MM.1S (cell line): ENCODE data around the gene LHX4.

Experiments used
- EZH2 ChIP-seq: fragments of 300-600 bp; sonication (generic); optimal IDR thresholded peaks from 2 replicates; pipeline ENCODE3; 2017; ENCODE audit warnings: low read depth, mild to moderate bottlenecking, antibody characterized with exemption, low read length, mixed read lengths
- EZH2phosphoT487 ChIP-seq: fragments of 300-600 bp; sonication (generic); IDR thresholded peaks from 2 replicates; pipeline ENCODE4 v1.6.1; 2018; ENCODE audit warnings: antibody characterized with exemption, low read length
- TF ChIP-seq, protein P1 (sequence below): fragments of 300-600 bp; sonication (generic); IDR thresholded peaks from 2 replicates; pipeline ENCODE4 v1.5.1; 2016; ENCODE audit warnings: antibody characterized with exemption, low read length, mixed read lengths

DNA sequence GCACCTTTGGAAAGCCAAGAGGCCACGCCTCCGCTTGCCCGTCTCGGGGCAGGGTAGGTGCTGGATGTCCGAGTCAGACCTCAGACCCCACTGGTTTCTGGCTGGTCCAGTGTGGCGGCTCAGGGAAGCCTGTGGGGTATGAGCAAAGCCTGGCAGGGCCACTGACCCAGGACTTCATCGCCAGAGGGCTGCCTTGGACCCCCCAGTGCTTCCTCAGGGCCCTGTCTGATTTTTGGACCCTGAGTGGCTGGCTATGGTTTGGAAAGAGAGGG, 20.4 kb downstream of the LHX4 start:
- TF ChIP-seq, protein P1, sequence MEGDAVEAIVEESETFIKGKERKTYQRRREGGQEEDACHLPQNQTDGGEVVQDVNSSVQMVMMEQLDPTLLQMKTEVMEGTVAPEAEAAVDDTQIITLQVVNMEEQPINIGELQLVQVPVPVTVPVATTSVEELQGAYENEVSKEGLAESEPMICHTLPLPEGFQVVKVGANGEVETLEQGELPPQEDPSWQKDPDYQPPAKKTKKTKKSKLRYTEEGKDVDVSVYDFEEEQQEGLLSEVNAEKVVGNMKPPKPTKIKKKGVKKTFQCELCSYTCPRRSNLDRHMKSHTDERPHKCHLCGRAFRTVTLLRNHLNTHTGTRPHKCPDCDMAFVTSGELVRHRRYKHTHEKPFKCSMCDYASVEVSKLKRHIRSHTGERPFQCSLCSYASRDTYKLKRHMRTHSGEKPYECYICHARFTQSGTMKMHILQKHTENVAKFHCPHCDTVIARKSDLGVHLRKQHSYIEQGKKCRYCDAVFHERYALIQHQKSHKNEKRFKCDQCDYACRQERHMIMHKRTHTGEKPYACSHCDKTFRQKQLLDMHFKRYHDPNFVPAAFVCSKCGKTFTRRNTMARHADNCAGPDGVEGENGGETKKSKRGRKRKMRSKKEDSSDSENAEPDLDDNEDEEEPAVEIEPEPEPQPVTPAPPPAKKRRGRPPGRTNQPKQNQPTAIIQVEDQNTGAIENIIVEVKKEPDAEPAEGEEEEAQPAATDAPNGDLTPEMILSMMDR: no peak
- TF ChIP-seq EZH2: no peak
- TF ChIP-seq EZH2phosphoT487: no peak
